ENCODE results near the gene USP32. TPM values are rescaled to one million over a fixed set of nuclear protein-coding genes. Genes with fewer than 3 reads are reported as not detected.

USP32 gene
- total RNA-seq, 1 experiment from 2014 or later, result 73.5 TPM

DNA sequence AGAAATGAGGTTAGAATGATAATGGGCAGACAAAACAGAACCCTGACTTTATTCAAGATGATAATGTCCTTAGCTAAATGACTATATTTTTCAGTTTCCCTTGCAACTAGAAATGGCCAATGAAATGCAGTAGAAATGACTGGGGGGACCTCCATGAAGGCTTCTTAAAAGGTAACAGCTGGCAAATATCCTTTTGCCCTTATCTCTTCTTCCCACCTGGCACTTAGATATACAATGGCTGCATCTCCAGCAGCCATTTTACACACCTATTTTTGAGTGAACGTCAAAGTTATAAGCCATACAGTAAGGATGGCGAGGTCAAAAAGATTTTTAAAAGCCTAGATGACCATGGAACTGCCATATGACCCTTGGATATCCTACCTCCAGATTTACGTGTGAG lies 39.9 kb downstream of the USP32 start:
- H3K4me1 ChIP-seq (ENCODE audit: insufficient read depth, low read length), result no peaks in the 10 kb centered on the region
- no peaks in the 10 kb centered on the region for H3K9me3 ChIP-seq (ENCODE audit: control insufficient read depth, low read depth, low read length)
- H3K79me2 ChIP-seq (ENCODE audit: insufficient read depth, low read length), result peaks cover 16% of the 10 kb centered on the region
- H3K27me3 Mint-ChIP-seq (ENCODE audit: low read depth), result no peaks in the 10 kb centered on the region
- no peaks in the 10 kb centered on the region for H3K23me2 ChIP-seq (ENCODE audit: insufficient read length, low read depth, low read length, poor library complexity, severe bottlenecking)
- TF ChIP-seq, protein P1, sequence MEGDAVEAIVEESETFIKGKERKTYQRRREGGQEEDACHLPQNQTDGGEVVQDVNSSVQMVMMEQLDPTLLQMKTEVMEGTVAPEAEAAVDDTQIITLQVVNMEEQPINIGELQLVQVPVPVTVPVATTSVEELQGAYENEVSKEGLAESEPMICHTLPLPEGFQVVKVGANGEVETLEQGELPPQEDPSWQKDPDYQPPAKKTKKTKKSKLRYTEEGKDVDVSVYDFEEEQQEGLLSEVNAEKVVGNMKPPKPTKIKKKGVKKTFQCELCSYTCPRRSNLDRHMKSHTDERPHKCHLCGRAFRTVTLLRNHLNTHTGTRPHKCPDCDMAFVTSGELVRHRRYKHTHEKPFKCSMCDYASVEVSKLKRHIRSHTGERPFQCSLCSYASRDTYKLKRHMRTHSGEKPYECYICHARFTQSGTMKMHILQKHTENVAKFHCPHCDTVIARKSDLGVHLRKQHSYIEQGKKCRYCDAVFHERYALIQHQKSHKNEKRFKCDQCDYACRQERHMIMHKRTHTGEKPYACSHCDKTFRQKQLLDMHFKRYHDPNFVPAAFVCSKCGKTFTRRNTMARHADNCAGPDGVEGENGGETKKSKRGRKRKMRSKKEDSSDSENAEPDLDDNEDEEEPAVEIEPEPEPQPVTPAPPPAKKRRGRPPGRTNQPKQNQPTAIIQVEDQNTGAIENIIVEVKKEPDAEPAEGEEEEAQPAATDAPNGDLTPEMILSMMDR (conservative IDR thresholded peaks at IDR 0.05), result no peak
- no peak overlapping the region for H3K4ac ChIP-seq (ENCODE audit: low read depth, low read length)
- H4K91ac ChIP-seq (ENCODE audit: insufficient read length, low read depth, low read length), result no peak overlapping the region
- H3K36me3 Mint-ChIP-seq (ENCODE audit: insufficient read depth in 1 of 3, low read depth in 3 of 3), result peaks cover 0 to 8% (median 0%) of the 10 kb centered on the region in 3 experiments; a peak in 1 of 7 replicates
- no peak overlapping the region for H4K8ac ChIP-seq (replicated peaks; ENCODE audit: insufficient read length, low read depth, low read length)
- no peak overlapping the region for H3K56ac ChIP-seq (ENCODE audit: insufficient read length, low read depth, low read length)
- no peak overlapping the region for H2BK20ac ChIP-seq (ENCODE audit: low read depth, low read length, poor library complexity, severe bottlenecking)
- no peak overlapping the region for H3K18ac ChIP-seq (ENCODE audit: insufficient read length, low read depth, low read length)
- H3K23ac ChIP-seq (ENCODE audit: insufficient read length, low read depth, low read length), result no peak overlapping the region
- H3K79me1 ChIP-seq (ENCODE audit: insufficient read depth, low read depth, low read length, poor library complexity, severe bottlenecking), result peaks cover 7% of the 10 kb centered on the region
- no peak overlapping the region for H2BK120ac ChIP-seq (ENCODE audit: low read depth, low read length, poor library complexity, severe bottlenecking)
- no peak overlapping the region for H3K4me2 ChIP-seq (ENCODE audit: insufficient read depth, insufficient read length, low read length)
- H3K9ac ChIP-seq (ENCODE audit: extremely low read depth, insufficient read length, low read length), result no peak overlapping the region
- H4K20me1 ChIP-seq (ENCODE audit: control insufficient read depth, insufficient read depth, insufficient read length), result no peaks in the 10 kb centered on the region
- H3K27me3 ChIP-seq (ENCODE audit: insufficient read depth, low read length), result no peaks in the 10 kb centered on the region
- H3K9me3 Mint-ChIP-seq, result no peaks in the 10 kb centered on the region
- no peak overlapping the region for H3T11ph ChIP-seq (ENCODE audit: low read length)
- no peak overlapping the region for H2BK5ac ChIP-seq (ENCODE audit: insufficient read length, low read length)
- H3K27ac ChIP-seq (ENCODE audit: insufficient read length, low read depth, low read length), result no peak overlapping the region
- no peak overlapping the region for H2AK5ac ChIP-seq (ENCODE audit: insufficient read length, low read length)
- H3K27ac Mint-ChIP-seq, result peak overlapping the region in 1 of 3 experiments; percentile 38; a peak in 1 of 7 replicates
- DNase-seq, result no peak
- no peak overlapping the region for H2BK12ac ChIP-seq (ENCODE audit: insufficient read length, low read depth, low read length)
- H2AFZ ChIP-seq (ENCODE audit: low read length), result no peak overlapping the region
- H2BK15ac ChIP-seq (ENCODE audit: low read depth, low read length), result no peak overlapping the region
- H3K14ac ChIP-seq (ENCODE audit: insufficient read depth, low read length), result no peak overlapping the region
- H3K4me1 Mint-ChIP-seq, result peaks cover 10 to 14% of the 10 kb centered on the region in 2 experiments; a peak in 3 of 4 replicates
- H4K5ac ChIP-seq (ENCODE audit: insufficient read length, low read depth, low read length), result no peak overlapping the region
- no peak overlapping the region for H3K4me3 Mint-ChIP-seq
- WGBS (ENCODE audit: extremely low coverage, insufficient read length, low lambda C conversion rate), result no CpG with 5 or more reads among the region's 3 CpGs
